GM23248 (cell line): ENCODE results near the gene EREG. TPM values are rescaled to one million over a fixed set of nuclear protein-coding genes. Genes with fewer than 3 reads are reported as not detected.

Source experiments
- DNase-seq: peaks from one replicate; pipeline ENCODE4 v3.0.0-alpha.2; 2015
- H2AFZ ChIP-seq: fragments of 200-600 bp; sonication (generic); 2 replicates; pipeline ENCODE4 v1.6.1; 2016; ENCODE audit warnings: antibody characterized with exemption
- H3F3A ChIP-seq: fragments of 200-600 bp; sonication (generic); 2 replicates; pipeline ENCODE4 v1.6.1; 2016; ENCODE audit warnings: mild to moderate bottlenecking, antibody characterized with exemption, mixed run types; ENCODE audit not compliant: insufficient read depth
- H3K27ac ChIP-seq: fragments of 200-600 bp; sonication (generic); 2 replicates; pipeline ENCODE4 v1.5.1; 2016; ENCODE audit warnings: mild to moderate bottlenecking
- H3K27me3 ChIP-seq: fragments of 200-600 bp; sonication (generic); replicated peaks from 2 replicates; pipeline ENCODE4 v1.6.1; 2016; ENCODE audit warnings: mild to moderate bottlenecking; ENCODE audit not compliant: insufficient read depth
- H3K36me3 ChIP-seq: fragments of 200-600 bp; sonication (generic); 2 replicates; pipeline ENCODE4 v1.6.1; 2016; ENCODE audit warnings: low read depth, mild to moderate bottlenecking
- H3K4me1 ChIP-seq: fragments of 200-600 bp; sonication (generic); 2 replicates; pipeline ENCODE4 v1.6.1; 2016; ENCODE audit warnings: mild to moderate bottlenecking; ENCODE audit not compliant: insufficient read depth
- H3K4me2 ChIP-seq: fragments of 200-600 bp; sonication (generic); one replicate; pipeline ENCODE4 v1.6.1; 2016; ENCODE audit warnings: mild to moderate bottlenecking; ENCODE audit not compliant: unreplicated experiment
- H3K4me3 ChIP-seq: fragments of 200-600 bp; sonication (generic); 2 replicates; pipeline ENCODE4 v1.5.1; 2016; ENCODE audit warnings: mild to moderate bottlenecking
- H3K79me2 ChIP-seq: fragments of 200-600 bp; sonication (generic); 2 replicates; pipeline ENCODE4 v1.6.1; 2016; ENCODE audit warnings: mild to moderate bottlenecking; ENCODE audit not compliant: insufficient read depth
- H3K9ac ChIP-seq: fragments of 200-600 bp; sonication (generic); 2 replicates; pipeline ENCODE4 v1.6.1; 2016; ENCODE audit warnings: mild to moderate bottlenecking
- H3K9me2 ChIP-seq: fragments of 200-600 bp; sonication (generic); 2 replicates; pipeline ENCODE4 v1.6.1; 2016; ENCODE audit warnings: mixed run types, mild to moderate bottlenecking, moderate library complexity; ENCODE audit not compliant: insufficient read depth
- H3K9me3 ChIP-seq: fragments of 200-600 bp; sonication (generic); one replicate; pipeline ENCODE4 v1.6.1; 2017; ENCODE audit warnings: low read depth
- H4K20me1 ChIP-seq: fragments of 200-600 bp; sonication (generic); 2 replicates; pipeline ENCODE4 v1.6.0; 2016; ENCODE audit not compliant: insufficient read depth
- EZH2 ChIP-seq: fragments of 200-600 bp; sonication (generic); IDR thresholded peaks from 2 replicates; pipeline ENCODE4 v1.6.1; 2018; ENCODE audit warnings: antibody characterized with exemption, mild to moderate bottlenecking; ENCODE audit not compliant: insufficient read depth, poor library complexity, severe bottlenecking
- EZH2phosphoT487 ChIP-seq: fragments of 200-600 bp; sonication (generic); IDR thresholded peaks from 2 replicates; pipeline ENCODE4 v1.6.1; 2018; ENCODE audit warnings: antibody characterized with exemption, moderate library complexity, mild to moderate bottlenecking, low read depth; ENCODE audit not compliant: insufficient read depth
- WGBS, 2 experiments: methylation state at CpG; one replicate each; pipeline ENCODE4 v1.1.6; 2015 to 2017; ENCODE audit warnings: low lambda C conversion rate in 2 of 2, low coverage in 1 of 2; ENCODE audit errors: missing lambda C conversion rate in 2 of 2; 5-methylcytosine and 5-hydroxymethylcytosine counted together
- in situ Hi-C: fragments of 300-500 bp; cut with MboI; formaldehyde crosslinking; loops from 2 replicates; pipeline ENCODE4 v1.15.0; 2020
- polyA plus RNA-seq: library from polyadenylated mRNA; unstranded; fragments of >200 nt; fragmentation: Nextera tagmentation; extraction: Ambion mirVana; gene quantifications from 2 replicates; pipeline ENCODE4 v1.2.1, GENCODE V29; 2016
- total RNA-seq: library from RNA; depleted of rRNA; stranded (reverse); fragments of >200 nt; shearing (Covaris generic); gene quantifications from 2 replicates; pipeline ENCODE4 v1.2.3, GENCODE V29; 2014

Gene EREG
- total and polyA plus RNA-seq, 2 experiments from 2014 or later, result 1.8 to 4.4 TPM

DNA sequence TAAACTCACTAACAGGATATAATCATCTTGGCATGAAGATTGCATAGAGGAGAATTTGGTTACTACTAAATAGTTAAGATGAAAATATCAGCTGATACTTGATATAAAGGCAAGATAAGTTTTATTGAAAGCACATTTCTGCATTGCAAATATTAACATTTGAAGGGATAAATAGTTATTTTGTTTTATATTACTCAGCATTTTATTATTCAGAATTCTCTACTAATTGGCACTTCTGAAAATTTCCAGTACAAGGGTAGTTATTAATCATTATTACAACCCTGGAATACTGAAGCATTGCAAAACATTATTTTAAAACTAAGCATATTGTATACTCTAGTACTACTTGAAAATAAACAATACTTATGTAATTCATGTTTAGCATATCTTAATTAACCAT, 47.3 kb downstream of the EREG start:
- DNase-seq, result no peak
- Histone ChIP-seq H3K27ac (no peak overlapping the region), H4K20me1 (no peaks in the 10 kb centered on the region), H3K27me3 (no peaks in the 10 kb centered on the region), H3K9me2 (no peaks in the 10 kb centered on the region; the same call in 1 of the 2 replicates), H3K9me3 (no peaks in the 10 kb centered on the region), H3K4me1 (peaks cover 27% of the 10 kb centered on the region), H3K36me3 (no peaks in the 10 kb centered on the region), H3K4me3 (no peak overlapping the region), H3K9ac (no peak overlapping the region), H3K4me2 (no peak overlapping the region), H2AFZ (no peak overlapping the region), H3F3A (peaks cover 17% of the 10 kb centered on the region; the same call in 1 of the 2 replicates), H3K79me2 (no peaks in the 10 kb centered on the region)
- in situ Hi-C loops, result no loop called here
- TF ChIP-seq EZH2, result no peak
- no peak for TF ChIP-seq EZH2phosphoT487

DNA sequence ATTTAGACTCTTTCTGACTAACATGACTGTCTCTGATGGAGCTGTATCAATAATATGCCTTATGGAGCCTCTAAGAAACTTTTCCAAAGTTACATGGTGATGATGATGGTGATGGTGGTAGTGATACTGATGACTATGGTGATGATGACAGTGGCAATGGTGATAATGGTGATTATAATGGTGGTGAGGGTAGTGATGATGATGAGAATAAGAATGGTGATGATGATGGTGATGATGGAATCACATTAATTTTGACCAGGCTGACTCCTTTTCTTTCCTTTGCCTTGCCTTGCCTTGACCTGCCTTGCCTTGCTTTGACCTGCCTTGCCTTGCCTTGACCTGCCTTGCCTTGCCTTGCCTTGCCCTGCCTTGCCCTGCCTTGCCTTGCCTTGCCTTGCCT, 48.3 kb downstream of the EREG start:
- Histone ChIP-seq H3K36me3 (no peaks in the 10 kb centered on the region), H3K4me2 (no peak overlapping the region), H3K4me3 (no peak overlapping the region), H3K79me2 (no peaks in the 10 kb centered on the region), H3K9me2 (no peaks in the 10 kb centered on the region; the same call in 1 of the 2 replicates), H3K4me1 (peaks cover 25% of the 10 kb centered on the region), H2AFZ (no peak overlapping the region), H3F3A (peaks cover 19% of the 10 kb centered on the region), H3K9me3 (no peaks in the 10 kb centered on the region), H4K20me1 (no peaks in the 10 kb centered on the region), H3K27ac (no peak overlapping the region), H3K27me3 (no peaks in the 10 kb centered on the region), H3K9ac (no peak overlapping the region)
- TF ChIP-seq EZH2 (no peak), EZH2phosphoT487 (no peak)
- in situ Hi-C loops, result no loop called here
- no peak for DNase-seq

DNA sequence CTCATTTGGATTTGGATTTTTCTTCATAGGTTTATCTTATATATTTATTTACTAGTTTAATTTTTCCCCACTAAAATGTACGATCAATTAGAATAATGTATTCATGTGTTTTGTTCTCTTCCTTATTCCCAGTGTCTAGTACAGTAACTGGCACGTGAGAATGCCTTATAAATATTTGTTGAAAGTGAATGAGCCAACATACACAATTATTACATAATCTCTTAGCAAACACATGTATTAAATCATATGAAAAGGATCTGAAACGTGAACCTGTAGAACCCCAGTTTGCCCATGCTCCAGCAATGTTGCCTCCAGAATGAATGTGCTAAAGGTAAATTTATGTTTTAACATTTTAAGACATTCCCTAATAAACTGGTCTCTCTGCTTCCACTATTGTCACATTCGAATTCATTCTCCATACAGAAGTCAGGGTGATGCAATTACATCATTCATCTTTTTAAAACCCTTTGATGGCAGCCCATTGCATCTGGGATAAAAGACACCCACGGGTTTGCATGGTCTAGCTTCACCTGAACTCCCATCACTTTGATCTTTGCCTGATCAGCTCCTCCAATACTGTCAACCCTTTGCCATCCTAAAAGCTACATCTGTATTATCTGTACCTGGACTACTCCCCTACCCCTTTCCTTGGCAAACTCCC, 49.3 kb downstream of the EREG start:
- DNase-seq, result no peak
- Histone ChIP-seq H3K9me3 (no peaks in the 10 kb centered on the region), H4K20me1 (no peaks in the 10 kb centered on the region), H3K79me2 (no peaks in the 10 kb centered on the region), H3K36me3 (no peaks in the 10 kb centered on the region), H3K4me3 (no peak overlapping the region), H3K27ac (no peak overlapping the region), H3K4me2 (no peak overlapping the region), H3K9me2 (no peaks in the 10 kb centered on the region), H3K9ac (no peak overlapping the region), H3K4me1 (peaks cover 26% of the 10 kb centered on the region), H3F3A (peaks cover 29% of the 10 kb centered on the region), H3K27me3 (no peaks in the 10 kb centered on the region), H2AFZ (no peak overlapping the region)
- WGBS, 2 experiments, result 52% methylated on average over 5 of the region's 5 CpGs
- in situ Hi-C loops, result no loop called here
- TF ChIP-seq EZH2phosphoT487 (no peak), EZH2 (no peak)

DNA sequence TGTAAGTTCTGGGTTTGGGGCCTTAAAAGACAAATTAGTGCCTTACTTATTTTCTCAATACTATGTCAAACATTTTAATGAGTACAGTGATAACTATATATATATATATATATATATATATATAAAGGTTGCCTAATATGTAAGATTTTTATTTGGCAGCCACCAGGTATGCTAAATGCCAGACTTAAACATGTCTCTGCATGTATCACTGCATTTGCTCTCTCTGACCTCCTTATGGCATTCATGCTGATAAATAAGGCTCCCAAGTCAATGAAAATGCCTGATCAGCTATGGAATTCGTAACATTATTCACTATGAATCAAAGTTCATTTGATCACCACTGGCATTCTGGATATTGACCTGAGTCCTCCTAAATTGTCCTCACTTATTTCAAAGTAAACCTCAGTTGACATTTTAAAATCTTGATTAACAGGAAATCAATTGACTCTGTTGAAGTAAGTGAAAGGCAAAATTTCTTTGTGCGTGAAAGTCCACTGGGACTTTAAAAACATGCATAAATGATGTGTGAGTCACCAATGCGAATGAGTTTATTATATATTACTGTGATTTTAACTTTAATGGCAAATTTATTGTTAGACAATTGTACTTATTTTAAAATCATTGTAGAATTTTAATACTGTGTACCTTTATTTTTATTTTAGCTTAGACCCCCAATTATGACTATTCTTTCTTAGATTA, 50.8 kb downstream of the EREG start:
- Histone ChIP-seq H3K9ac (no peak overlapping the region), H3K79me2 (no peaks in the 10 kb centered on the region), H3K27ac (no peak overlapping the region), H3K9me2 (no peaks in the 10 kb centered on the region), H3K4me3 (no peak overlapping the region), H4K20me1 (no peaks in the 10 kb centered on the region), H3K36me3 (no peaks in the 10 kb centered on the region), H3K4me1 (peaks cover 16% of the 10 kb centered on the region), H3K9me3 (no peaks in the 10 kb centered on the region), H2AFZ (no peak overlapping the region), H3F3A (peaks cover 22% of the 10 kb centered on the region), H3K27me3 (no peaks in the 10 kb centered on the region), H3K4me2 (no peak overlapping the region)
- TF ChIP-seq EZH2, result no peak
- TF ChIP-seq EZH2phosphoT487, result no peak
- in situ Hi-C loops, result no loop called here
- DNase-seq, result no peak
- 80 to 92% methylated on average over 3 of the region's 3 CpGs for WGBS, 2 experiments
